Ramos (cell line): ENCODE measurements around the gene RIMBP2.
"Not testable (repeated sequence)": the region's sequence is repeated elsewhere in the genome, so short reads cannot be mapped to it uniquely, and the experiment has no call there.

Experiments
- in situ Hi-C: fragments of 300-500 bp; cut with MboI; formaldehyde crosslinking; loops from one replicate; pipeline ENCODE4 v1.14.3; 2022; ENCODE audit warnings: low sequenced_read_pairs; ENCODE audit not compliant: unreplicated experiment

Gene RIMBP2

DNA sequence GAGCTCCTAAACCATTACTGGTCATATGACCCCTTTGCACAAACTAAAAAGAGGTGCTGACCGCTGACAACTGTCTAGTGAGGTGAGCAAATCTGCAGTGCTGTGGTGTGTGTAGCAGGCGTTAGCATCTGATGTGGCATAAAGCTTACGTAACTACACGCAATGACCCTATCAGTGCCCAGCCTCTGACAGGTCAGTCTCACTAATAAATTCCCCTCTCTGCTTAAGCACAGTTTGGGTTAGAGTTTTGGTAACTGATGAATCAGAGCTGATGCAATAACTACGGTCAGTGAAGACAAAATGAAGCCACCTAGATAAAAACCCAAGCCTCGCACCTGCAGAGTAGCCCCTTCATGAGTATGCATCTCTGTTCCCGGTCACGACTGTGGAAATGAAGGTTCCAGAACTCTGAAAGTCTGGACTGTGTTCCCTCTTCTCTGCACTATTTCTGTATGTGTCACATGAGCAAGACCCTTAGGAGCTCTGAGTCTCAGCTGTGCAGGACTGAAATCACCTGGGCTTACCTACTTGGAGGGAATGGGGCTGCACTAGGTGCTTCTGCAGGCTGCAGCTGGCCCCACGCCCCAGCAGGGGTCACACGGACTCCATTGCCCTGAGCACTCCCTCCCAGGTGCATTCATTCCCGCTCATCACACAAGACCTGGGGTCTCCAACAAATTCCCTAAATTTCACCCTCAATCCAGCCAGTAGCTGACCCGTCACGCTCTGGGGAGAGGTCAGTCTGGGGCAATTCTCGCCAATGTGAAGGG, 54.4 kb downstream of the RIMBP2 start:
- in situ Hi-C loops = no loop called here

DNA sequence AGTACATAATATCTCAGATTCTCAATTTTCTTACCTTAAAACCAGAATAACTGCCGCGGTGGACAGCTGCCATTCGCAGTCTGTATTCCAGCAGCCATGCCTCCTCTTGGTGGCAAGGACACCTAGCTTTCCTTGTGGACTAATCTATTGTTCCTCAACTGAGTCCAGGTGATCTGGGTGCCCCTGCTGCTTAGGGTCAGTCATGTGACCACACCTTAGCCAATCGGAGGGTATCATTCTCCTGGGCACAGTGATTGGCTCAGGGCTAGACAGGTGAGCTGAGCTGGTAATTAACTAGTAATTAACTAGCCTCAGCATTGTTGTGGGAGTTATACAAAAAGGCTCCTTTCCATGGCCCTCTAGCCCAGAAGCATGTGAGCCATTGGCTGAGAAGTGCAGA, 55.0 kb downstream of the RIMBP2 start:
- in situ Hi-C loops = no loop called here

DNA sequence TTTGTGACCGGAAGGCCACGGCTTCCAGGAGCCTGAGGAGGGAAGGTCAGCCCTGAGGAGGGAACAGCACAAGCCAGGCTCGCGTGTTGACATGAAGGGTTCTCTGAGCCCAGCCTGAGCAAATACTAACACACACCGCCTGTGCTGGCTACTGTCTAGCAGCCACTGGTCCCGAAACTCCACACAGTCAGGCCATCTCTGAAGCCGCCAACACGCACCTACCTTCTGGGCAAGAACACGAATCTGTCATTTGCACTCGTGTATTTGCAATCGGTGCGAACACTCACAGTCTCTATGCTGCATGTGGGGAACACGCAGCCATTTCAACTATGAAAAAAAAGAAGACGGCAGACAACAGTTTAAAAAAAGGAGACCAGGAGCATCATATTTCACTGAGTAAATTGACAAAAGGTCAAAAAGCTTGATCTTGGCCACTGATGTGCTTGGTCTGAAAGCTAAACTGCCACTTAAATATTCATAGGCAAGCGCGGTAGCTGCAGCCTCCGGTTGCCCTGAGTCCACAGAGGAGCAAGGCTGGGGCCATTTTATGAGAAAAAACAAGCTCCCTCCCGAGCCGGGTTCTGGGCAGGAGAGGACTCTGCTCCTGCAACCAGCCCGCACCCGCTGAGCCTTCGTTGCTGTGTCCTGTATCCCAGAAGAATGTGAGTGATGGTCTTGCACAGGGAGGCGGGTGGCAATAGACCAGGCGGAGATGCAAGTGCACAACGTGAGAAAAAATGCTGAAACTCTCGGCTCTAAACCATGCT, 57.8 kb downstream of the RIMBP2 start:
- in situ Hi-C loops = no loop called here

DNA sequence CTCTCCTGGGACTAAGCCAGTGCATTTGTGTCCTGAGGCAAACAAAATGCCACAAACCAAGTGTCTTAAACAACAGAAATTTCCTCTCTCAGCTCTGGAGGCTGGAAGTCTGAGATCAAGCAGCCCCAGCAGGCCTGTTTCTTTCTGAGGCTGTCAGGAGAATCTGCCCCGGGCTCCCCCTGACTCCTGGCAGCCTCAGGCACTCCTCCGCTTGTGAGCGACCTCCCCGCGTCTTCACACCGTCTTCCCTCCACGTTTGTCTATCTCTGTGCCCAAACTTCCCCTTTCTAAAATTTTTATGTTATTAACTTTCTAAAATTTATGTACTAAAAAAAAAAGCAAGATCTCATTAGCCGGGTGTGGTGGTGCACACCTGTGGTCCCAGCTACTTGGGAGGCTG, 59.7 kb downstream of the RIMBP2 start:
- in situ Hi-C loops = no loop called here

DNA sequence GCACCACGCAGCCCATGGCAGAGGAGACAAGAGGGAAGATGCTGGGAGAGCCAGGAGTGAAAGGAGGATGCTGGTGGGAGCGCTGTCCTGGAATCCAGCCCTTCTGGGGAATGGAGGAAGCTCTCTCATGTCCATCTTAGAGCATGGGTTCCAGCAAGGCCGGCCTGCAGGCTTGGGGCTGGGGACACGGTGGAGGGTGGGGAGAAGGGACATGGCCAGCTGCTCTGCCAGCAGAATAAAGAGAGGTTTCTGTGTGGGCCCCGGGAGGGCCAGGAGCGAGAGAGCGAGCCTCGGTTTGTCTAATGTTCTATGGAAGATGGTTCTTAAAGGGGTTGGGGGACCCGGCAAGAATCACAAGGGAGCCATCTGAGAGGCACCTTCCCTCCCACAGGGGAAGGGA, 60.2 kb downstream of the RIMBP2 start:
- in situ Hi-C loops = no loop called here

DNA sequence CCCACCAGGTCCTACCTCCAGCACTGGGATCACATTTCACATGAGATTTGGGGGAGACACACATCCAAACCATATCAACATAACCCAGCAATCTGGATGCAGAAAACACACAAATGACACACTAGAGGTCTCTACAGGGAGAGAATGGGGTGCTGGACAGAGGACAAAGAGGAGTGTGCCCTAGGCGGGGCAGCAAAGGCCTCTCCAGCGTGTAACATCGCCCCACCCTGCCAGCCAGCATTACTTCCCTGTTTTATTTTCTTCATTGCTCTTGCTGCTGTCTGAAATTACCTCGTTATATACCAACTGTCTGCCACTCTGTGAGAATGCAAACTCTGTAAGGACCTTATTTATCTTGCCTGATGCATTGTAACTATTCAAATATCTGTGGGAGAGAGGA, 61.1 kb downstream of the RIMBP2 start:
- in situ Hi-C loops = no loop called here

DNA sequence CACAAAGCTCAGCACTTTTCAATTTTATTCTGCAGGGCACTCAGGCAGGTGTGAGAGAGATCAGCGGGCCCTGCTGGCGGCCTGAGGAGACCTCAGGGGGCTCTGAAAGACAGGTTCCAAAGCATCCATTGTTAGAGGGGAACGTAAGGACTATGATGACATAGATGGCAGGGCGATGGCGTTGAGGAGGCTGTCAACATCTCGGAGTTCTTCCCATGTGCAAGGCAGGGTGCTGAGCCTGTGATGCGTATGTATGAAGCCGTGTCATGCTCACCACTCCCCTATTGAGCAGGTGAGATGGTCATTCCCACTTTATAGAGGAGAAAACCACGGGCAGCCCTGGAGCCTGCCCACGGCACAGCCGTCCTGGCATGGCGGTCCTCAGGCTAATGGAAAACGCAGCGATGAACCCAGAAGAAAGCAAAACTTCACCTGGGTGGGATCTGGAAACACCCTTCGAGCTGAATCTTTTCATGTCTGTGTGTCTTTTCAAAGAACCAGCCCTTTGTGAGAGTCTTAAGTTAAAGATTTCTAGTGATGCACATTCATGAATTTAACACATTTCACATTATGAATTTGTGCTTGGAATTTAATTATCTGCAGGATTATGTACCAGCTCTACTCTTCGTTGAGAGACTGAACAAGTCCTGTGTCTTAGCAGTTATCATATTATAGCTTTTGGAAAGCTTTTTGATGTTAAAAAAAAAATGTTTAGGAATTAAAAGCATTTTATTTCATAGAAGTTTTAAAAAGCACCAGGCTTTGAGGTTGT, 64.7 kb downstream of the RIMBP2 start:
- in situ Hi-C loops = no loop called here

DNA sequence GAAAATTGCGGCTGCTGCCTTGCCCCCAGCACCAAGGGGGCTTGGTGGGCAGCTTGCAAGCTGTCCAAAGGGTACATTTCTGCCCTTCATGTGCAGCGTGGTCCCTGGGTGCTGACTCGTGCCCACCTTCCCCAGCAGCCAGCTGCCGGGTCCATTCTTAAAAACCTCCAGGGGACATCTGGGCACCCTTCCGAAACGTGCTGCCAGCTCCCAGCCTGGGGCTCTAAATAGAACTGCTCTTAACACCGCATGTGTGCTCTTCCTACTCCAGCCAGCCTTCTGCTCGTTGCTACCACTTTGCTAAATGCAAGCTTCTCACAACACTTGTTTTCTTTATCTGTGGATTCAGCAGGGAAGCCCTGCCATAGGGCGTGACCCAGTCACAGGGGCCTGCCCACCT, 66.0 kb downstream of the RIMBP2 start:
- in situ Hi-C loops = no loop called here

DNA sequence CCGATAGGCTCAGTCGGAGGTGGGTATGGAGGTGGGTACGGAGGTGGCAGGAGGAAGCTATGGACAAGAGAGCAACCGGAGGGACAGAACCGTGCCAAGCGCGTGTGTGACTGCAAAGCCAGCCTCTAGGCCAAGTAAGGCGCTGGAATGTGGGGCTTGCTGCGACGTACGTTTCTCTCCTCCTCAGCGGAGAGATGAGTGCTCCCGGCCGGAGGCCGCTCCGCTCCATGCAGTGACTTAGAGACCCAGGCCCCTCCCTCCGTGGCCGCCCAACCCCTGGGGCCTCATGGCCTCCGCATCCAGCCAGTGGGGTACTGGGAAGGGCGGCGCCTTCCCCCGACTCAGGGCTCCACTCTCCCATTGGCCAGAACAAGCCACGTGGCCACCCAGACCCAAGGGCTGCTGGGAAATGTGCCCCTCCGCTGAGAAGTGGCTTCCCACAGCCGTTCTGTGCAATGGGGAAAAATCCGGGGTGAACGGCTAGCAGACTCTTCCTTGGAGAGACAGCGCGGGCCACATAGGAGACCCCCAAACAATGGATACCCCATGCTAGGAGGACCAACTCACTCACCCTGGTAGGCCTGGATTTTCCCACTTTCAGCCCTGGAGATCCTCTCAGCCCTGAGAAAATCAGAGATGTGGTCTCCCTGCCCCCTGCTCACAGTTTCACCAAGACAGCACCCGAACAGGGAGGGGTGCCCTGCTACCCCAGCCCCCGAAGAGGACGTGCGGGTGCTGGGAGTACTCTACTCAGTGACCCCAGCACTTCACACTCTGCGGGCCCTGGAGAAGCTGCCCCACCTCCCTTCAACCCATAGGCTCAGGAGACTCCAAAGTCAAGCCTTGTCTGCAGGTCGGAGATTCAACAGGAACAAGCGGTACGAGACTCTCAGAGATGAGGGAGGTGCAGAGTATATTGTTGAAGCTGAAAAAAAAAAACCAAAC, 66.7 kb downstream of the RIMBP2 start:
- in situ Hi-C loops = no loop called here

DNA sequence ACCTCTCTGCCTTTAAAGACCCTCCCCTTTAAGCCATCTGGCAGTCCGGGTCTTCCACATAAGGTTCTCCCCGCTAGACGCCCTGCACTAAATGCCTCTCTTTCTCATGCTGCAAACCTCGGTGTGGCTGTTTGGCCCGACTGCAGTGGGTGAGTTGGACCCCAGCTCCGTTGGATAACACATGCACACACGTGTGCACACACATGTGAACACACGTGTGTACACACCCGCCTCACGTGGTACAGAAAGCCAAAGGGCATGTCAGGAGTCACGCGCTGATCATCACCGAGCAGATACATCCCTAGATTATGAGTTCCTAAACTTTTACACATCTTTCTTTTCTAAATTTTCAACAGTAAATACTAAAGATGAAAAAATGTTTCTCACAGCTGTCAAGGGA, 68.3 kb downstream of the RIMBP2 start:
- in situ Hi-C loops = no loop called here

DNA sequence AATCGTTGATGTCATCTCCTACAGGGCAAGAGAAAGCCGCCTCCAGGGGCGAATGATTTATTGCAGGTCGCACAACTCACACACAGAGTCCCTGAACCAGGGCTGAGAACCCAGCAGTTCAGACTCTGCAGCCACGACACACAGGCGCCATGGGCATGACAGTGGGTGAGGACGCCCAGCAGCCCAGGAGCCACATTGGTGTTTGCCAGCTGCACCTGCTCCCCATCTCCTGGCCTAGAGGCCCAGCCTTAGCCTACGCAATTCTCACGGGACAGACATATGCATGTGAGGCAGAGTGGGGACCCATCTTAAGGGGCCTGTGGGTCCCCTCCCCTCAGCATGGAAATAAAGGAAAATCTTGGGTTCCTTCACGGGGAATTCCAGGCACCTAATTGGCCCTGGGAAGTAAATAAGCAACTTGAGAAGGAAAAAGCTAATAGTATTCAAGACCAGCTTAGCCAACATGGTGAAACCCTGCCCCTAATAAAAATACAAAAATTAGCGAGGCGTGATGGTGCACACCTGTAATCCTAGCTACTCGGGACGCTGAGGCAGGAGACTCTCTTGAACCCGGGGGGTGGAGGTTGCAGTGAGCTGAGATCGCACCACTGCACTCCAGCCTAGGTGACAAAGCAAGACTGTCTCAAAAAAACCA, 69.3 kb downstream of the RIMBP2 start:
- in situ Hi-C loops = no loop called here

DNA sequence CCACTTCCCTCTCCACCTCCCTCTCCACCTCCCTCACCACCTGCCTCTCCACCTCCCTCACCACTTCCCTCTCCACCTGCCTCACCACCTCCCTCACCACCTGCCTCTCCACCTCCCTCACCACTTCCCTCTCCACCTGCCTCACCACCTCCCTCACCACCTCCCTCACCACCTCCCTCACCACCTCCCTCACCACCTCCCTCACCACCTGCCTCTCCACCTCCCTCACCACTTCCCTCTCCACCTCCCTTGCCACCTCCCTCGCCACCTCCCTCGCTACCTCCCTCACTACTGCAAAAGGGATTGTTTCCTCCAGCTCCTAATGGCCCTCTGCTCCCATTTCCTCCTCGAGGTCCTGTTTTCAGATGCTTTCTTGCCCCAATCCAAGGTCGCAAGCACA, 69.9 kb downstream of the RIMBP2 start:
- in situ Hi-C loops = not testable (repeated sequence)

DNA sequence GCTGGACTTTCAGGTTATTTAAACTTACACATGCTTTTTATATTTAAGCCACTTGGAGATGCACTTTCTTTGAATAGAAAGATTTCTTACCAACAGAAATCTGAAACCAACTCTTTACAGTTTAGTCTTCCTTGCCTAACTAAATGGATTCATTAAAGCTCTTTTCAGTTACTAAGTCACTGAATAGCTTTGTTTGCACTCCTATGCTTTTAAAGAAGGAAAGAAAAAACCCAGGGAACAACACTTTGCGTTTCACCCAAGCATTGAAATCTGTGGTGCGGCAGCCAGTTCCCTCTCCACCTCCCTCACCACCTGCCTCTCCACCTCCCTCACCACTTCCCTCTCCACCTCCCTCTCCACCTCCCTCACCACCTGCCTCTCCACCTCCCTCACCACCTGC, 70.3 kb downstream of the RIMBP2 start:
- in situ Hi-C loops = no loop called here

DNA sequence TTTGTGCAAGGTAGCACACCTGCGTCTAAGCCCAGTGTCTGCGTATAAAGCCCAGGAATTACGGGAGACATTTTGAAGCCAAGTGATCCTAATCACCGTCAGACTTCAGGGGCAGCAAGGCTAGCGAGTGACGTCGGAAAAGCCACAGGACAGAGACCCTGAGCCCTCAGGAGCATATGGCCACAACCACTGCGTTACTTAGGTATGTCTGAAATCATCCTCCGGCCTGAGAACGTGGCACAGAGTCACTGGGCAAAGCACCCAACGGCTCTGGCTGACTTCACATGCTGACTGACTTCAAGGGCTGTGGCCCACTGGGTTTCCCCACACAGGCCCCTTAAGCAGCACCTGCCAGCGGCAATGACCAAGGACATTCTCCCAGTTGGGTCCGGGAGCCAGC, 71.5 kb downstream of the RIMBP2 start:
- in situ Hi-C loops = no loop called here

DNA sequence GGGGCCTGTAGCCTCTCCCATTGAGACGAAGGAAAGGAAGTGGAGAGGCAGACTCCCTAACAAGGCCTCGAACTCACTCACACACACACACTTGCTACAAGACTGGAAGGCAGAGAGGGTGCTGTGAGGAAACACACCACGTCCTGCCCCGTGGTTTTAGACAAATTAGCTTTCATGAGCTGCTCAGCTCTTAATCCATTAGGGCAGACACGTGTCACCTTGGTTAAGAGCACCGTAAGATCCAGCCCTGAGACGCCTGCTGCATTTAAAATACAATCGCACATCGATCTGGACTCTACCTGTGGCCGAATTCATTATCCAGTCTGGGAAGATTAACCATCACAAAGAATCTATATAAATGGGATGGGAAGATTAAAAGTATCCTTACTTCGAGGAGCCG, 72.0 kb downstream of the RIMBP2 start:
- in situ Hi-C loops = no loop called here

DNA sequence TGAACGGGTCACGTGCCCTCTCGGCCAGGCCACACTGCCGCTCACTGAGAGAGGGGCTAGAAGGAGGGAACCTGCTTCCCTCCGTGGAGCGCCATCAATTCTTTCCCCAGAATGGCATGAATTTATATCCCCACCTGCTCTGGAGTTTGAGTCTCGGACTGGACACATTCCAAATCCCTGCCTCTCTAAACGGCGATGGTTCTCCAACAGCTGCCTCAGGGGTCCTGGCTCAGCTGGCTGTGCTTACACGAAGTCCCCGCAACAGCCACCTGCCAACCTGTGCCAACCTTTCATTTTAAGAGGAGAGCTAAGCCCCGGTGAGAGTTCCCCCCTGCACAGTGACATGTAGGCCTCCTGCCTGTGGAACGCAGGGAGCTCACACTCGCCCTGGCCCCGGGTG, 73.2 kb downstream of the RIMBP2 start:
- in situ Hi-C loops = no loop called here

DNA sequence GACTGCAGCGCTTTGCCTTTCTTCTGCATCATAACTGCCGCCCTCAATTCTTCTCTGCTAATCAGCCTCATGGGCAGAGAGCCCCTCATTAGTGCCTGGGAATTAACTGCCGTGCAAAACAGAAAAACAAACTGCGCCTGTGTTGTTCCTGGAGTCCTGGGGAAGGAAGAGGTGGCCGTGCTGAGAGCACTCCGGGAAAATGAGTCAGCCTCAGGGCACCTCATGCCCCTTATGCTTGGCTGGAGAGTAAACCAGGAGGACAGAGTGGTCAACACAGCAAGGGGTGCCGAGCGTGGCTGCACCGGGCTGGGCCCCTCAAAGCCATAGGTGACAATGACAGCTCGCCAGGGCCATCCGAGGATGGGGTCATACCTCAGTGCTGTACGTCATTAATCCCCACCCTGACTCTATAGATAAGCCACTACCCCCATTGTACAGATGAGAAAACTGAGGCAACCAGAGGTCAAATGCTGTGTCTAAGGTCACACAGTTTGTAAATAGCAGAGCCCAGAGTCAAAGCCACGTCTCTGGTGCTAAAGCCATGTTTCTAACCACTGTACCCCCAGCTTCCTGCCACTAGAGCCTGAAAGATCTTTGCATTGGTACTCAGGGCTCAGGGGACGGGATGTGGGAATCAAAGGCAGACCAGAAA, 74.4 kb downstream of the RIMBP2 start:
- in situ Hi-C loops = no loop called here

DNA sequence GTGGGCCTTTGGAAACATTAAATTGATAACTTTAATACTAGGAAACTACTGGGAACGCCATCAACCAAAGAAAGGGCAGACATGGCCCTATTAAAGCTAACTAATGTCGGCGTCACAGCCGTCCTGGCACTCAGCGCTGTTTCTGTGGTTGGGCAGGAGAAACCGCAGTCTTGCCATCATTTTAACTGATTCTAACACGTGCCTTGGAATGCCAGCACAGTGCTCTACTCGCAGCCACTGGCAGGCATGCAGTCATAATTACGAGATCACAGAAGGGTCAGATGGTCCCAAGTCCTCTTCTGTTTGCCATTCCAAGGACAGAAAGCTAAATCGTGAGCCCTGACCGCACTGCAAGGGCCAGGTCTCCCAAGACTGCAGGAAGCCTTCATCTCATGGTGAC, 75.2 kb downstream of the RIMBP2 start:
- in situ Hi-C loops = no loop called here

DNA sequence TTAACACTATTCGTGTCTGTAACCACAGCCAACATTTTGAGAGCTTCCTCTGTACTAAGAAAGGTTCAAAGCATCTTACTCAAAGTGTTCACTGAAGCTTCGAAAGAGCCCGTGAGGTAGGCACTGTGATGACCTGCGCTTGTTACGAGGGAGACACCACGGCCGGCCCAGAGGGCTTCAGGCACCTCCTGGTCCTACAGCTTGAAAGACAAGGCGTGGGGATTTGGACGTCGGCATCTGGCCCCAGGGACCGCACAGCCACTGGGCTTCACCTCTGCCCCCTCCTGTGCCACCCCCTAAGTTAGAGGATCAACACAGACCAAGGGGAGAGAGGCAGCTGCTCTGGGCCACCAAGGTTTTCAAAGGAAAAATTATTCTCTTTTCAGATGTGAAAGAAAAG, 75.6 kb downstream of the RIMBP2 start:
- in situ Hi-C loops = no loop called here
